AG08395 (cell line): ENCODE measurements around the gene DPY30.

Experiments
- DNase-seq: peaks from one replicate; pipeline ENCODE4 v3.0.0; 2012; ENCODE audit warnings: mixed read lengths, low spot score

The DPY30 gene

DNA sequence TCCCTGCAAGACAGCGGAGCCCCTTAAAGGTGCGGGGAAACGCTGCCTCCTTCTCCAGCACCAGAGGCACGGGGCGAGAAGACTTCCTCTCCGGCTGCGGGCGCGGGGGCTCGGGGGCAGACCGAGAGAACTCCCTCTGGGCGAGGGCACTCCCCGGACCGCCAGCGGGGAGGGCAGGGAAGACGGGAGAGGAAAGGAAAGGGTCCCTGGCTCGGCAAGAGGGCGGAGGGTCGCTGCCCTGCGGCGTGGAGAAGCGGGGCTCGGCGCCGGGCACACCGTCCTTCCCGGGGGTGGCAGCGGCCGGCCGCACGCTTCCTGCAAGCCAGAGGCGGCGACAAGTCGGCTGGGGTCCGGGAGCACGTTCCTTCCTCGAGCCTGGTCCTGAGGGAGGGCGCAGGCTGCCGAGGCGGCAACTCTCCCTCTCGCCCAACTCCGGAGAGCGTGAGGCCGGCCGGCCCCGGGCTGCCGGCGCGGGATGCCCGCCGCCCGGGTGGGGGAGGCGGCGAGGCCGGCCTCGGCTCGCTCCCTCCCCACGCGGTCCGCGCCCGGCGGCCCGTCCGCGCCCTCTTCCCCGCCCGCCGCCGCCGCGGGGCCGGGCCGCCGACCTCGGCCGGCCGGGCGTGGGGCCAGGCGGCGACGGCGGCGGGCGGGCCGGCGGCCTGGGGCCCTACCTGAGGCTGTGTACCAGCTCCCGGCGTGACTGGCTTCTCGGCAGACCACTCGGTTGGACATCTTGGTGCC, 29.9 kb downstream of the DPY30 start:
- DNase-seq, result peak; percentile 44

DNA sequence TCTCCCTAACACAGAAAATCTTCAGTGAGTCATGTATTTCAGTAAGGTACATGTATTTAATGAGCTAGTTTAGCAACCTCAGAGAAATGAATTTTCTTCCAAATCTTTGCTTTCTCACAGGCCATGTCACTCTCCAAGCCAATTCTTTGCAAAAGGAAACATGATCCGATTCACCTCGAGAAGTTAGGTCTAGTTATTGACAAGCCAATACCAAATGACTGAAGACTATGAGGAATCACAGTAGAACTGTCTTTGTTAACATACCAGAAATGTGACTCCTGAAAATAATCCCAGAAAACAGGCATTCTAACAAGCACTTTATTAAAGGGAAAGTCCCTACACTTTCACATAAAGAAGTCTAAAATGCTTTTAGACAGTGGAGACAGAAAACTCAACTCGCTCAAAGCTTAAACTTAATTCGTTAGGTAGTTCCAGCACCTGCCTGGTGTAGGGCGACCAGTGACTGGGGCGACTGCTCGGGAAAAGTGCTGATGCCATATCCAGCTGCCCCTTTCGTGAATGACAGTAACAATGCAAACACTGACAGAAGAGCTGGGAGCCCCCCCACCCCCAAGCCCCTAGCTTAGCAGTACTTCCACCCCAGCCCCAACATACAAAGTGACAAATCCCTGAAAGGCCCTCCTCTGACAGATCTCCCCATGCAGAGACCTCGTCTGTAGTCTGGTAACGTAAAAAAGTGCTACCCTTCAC, 30.6 kb downstream of the DPY30 start:
- DNase-seq, result peak; percentile 5

DNA sequence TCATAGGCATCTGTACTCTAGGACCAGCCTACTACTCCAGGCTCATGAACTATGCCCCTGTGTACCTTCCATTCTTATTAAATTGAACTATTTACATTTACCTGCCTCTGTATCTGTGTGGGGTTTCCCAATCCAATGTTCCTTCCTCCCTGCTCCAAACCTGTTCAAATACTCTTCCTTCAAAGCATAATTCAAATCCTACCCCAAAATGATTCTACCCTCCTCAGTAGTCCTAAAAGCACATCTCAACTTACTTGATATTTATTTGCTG, 32.5 kb downstream of the DPY30 start:
- no peak for DNase-seq

DNA sequence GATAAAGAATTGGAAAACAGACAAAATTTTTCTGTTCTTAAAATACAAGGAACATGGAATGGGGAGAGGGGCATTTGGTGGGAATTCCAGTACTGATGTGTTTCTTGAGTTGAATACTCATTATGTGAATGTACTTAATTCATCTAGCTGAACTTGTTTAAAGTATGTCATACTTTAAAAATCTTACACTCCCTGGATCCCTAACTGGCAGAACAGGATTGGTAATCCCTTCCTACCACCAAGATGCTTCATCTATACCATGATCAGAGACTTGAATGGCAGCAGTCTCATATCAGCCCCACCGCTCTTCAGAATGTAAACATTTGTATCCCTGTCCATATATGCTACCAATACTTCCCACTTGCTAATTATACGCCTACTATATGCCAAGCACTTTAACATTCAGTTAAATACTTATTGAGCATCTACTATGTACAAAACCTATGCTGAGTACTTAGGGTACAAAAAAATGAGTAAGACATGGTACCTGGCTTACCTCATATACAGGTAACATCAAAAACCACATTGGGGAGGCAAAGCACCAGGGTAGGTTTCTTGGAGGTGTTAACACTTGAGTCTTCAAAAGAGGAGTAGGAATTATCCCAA, 34.1 kb downstream of the DPY30 start:
- DNase-seq, result no peak

DNA sequence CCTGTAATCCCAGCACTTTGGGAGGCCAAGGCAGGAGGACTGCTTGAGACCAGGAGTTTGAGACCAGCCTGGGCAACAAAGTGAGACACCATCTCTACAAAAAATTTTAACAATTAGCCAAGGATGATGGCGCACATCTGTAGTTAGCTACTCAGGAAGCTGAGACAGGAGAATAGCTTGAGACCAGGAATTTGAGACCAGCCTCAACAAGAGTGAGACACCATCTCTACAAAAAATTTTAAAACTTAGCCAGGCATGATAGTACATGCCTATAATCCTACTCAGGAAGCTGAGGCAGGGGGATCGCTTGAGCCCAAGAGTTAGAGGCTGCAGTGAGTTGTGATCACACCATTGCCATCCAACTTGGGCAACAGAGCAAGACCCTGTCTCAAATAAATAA, 35.8 kb downstream of the DPY30 start:
- DNase-seq, result no peak

DNA sequence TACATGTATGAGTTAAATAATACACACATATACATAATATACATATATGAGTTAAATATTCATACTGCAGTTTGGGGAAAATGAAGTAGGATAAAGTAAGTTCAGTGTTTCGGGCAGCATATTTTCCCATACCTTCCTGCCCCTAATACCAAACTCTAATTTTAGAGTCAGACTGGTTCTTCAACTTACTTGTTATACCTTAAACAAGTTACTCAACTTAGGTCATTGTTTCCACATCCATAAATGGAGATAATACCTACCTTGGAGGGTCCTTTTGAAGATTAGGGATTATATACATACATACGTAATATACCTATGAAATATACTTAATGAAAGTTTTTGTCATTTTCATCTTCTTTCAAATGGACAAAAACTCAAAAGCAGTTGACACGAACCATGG, 37.2 kb downstream of the DPY30 start:
- DNase-seq, result no peak

DNA sequence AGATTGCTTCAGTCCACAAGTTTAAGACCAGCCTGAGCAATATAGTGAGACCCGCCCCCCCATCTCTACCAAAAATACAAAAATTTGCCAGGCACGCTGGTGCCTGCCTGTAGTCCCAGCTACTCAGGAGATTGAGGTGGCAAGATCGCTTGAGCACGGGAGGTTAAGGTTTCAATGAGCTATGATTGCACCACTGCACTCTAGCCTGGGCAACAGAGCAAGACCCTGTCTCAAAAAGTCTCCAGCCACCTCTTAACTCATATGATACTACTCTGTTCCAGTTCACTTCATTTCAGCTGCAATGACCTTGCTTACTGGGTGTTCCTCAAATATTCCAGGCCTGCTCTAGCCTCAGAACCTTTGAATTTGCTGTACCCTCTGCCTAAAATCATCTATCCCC, 40.2 kb downstream of the DPY30 start:
- DNase-seq, result no peak

DNA sequence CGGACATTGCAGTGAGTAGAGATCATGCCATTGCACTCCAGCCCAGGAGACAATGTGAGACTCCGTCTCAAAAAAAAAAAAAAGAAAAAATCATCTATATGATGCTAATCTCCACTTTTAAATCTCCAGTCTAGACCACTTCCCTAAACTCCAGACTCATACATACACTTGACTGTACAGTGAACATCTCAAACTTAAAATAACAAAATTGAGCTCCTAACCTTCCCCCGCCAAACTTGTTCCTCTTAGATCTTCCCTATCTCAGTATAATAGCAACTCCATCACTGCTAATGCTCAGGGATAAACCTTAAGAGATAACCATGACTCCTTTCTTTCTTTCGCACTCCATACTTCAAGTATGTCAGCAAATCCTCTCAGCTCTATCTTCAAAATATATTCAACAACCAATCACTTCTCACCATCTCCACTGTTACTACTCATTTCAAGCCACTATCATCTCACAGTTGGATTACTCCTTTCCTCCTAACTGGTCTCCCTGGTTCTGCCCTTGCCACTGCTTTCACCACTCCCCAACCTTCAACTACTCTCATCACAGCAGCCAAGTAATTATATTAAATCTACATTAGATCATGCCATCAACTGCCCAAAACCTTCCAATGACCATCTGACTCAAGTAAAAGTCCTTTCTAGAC, 40.7 kb downstream of the DPY30 start:
- no peak for DNase-seq

DNA sequence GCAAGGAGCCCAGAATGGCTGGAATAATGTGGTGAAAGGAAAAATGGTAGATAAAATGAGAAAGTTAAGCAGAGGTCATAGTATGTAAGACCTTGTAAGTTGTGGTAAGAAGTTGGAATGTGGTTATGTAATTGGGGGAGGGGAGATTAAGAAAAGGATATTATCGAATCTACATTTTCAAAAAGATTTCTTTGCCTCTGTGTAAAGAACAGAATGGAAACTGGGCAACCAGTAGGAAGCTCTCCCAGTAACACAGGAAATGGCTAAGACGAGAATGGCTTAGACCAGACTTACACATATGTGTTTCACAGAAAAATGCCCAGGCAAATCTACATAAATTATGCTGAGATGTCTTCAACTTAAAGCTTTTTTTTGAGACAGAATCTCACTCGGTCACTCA, 42.0 kb downstream of the DPY30 start:
- DNase-seq, result no peak

DNA sequence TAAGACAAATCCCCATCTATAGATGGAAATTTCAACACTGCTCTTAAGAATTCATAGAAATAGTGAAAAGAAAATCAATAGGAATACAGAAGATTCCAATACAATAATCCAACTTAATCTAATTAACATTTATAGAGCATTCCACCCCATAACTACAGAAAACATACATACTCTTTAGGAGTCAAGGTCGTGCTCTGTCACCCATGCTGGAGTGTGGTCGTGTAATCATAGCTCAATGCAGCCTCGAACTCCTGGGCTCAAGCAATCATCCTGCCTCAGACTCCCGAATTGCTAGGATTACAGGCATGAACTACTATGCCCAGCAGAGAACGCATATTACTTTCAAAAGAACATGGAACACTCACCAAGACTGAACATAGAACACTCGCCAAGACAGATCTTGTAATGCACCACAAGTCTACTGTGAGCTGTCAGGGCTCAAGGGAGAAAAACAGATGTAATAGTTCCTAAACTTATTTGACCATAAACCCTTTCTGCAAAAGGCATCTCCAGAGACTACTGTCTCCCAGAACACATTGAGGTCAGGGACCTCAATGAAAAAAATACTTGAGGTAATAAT, 42.9 kb downstream of the DPY30 start:
- DNase-seq, result no peak

DNA sequence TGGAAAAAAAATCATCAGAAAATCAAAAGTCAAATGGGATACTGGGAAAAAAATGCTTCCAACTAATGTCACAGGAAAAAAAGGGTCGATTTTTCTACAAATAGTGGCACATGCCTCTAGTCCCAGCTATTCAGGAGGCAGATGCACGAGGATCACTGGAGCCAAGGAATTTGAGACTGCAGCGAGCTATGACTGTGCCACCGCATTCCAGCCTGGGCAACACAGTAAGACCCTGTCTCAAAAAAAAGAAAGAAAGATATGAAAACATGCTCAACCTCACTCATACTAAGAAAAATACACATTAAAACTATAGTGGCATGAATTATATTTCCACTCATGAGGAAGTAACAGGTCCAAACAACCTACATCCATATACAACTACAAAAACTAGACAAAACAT, 46.7 kb downstream of the DPY30 start:
- DNase-seq, result no peak

DNA sequence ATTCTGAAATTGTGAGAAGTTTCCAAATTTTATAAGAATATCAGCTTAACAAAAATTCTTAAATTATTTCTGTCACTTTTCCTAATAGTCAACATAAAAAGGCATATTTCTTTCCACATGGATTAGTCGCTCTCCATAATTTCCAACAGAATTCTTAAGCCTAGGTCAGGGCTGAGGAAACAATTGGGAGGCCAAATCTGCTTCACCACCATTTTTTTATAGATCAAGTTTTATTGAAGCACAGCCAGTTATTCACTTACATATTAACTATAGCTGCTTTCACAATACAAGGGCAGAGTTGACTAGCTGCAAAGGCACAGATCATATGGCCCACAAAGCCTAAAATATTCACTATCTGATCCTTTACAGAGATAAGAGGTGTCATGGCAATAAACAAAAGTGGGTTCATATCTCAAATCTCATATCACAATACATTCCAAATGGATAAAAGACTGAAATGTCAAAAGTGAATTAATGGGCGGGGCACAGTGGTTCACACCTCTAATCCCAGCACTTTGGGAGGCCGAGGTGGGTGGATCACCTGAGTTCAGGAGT, 47.5 kb downstream of the DPY30 start:
- DNase-seq, result no peak

DNA sequence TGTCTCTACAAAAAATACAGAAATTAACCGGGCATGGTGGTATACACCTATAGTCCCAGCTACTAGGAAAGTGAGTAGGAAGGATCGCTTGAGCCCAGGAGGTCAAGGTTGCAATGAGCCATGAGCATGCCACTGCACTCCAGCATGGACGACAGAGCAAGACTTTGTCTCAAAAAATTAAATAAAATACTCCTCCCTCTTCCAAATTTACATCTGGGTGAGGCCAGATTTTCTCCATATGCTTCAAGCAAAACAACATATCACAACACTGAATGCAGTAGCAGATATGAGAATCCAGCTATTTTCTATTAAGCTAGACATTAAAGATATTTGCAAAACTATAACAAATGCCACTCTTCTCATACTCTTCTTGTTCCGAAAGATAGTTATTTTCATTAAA, 49.7 kb downstream of the DPY30 start:
- DNase-seq, result no peak

DNA sequence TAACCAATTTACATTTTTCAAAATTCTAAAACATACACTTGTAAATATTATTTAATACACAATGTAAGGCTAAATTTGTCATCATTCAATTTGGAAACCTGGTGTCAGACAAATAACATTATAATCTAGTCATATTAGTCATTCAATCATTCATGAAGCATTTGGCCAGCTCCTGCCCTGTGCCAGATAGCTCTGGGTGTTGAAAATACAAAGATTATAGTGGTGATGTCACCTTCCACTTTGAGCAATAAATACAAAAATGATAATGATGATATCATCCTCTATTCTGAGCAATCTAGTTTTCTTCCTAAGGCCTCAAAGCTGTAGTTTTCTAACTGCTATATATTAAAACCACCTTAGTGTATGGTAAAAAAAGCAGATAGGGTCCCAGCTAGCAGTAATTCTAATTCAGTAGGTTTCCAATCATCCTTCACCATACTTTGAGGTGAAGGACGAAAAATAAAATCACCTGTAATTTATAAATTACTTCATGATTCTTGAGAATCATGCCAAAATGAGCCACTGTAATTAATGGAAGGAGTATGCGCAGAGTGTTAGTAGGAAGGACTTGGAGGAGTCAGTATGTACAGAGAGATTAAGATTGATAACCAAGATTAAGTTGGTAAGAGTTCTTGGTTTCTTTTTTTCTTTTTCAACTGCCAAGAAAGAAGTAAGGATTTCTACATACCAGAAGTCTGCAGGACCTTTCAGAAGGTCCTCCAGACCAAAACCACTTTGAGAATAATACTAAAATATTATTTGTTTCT, 52.0 kb downstream of the DPY30 start:
- DNase-seq, result peak; percentile 51

DNA sequence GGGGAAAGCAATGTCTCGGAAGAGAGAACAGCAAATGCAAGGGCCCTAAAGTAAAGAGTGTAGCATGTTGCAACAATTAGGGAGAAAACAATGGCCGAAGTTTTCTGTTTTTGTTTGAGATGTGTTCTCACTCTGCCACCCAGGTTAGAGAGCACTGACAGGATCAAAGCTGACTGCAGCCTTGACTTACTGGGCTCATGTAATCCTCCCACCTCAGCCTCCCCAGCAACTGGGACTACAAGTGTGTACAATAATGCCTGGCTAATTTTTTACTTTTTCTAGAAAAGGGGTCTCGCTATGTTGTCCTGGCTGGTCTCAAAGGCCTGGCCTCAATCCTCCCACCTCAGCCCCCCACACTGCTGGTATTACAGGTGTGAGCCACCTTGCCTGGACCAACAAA, 52.7 kb downstream of the DPY30 start:
- DNase-seq, result no peak

DNA sequence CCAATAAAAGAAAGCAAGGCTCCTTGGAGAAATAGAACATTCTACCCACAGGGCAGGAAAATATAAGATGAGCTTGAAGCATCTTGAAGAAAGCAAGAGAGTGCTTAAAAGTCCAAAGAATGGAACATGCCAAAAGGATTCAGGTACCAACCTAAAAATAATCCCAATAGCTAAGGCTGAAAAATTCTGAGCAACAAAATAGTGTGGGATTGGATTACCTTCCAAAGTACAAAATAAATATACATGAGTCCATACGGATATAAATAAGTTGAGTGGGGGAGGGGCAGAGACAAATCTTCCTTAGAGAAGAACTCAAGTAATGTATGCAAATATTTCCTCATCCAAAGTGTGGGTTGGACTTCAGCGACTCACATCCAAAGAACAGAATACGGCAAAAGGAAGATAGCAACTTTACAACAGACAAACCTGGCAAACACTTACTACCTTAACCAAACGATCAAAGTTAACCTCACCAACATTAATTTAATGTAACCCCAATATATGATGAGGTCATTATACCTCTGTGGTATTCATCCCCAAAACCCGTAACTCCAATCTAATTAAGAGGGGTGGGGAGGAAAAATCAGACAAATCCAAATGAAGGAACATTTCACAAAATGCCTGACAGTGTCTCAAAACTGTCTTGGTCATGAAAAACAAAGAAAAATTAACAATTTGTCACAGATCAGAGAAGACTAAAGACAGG, 55.7 kb downstream of the DPY30 start:
- DNase-seq, result no peak

DNA sequence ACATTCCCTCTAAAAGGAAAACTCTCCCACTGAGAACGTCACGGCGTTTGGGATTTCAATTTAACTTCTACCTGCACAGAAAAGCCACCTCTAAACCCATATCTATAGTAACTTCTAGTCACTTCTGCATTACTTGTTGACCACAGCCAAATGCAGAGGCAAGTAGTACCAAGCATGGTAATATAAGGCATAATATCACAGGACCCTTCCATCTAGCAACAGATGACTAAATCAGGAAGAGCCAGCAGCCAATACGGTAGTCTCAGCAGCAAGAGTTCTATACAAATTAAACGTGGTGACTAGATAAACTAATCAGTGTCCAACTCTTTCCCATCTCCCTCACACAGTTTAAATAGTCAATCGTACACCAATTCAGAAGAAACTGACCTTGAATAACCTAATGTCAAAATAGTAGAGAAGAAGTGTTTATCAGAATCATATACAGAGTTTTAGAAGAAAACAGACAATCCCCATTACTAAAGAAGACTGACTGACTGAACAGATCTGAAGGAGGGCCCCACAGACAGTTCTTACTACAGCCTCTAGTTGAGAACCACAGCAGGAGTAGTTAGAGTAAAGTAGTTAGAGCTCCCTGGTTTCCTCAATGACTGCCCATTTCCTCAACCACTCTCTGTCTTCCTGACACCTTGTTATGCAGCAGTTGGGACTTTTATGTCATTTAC, 58.8 kb downstream of the DPY30 start:
- peak; percentile 15 for DNase-seq

DNA sequence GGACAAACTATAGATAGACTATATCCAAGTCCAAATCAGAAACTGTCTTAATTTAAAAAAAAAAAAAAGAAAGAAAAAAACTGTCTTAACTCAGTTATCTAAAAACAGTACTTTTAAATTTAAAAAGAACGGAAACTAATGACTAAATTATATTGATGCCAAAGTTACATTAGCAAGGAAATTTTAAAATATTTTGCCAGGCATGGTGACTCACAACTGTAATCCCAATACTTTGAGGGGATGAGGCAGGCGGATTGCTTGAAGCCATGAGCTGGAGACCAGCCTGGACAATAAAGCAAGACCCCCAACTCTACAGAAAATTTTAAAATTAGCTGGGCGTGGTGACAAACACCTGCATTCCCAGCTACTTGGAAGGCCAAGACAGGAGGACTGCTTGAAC, 59.6 kb downstream of the DPY30 start:
- no peak for DNase-seq

DNA sequence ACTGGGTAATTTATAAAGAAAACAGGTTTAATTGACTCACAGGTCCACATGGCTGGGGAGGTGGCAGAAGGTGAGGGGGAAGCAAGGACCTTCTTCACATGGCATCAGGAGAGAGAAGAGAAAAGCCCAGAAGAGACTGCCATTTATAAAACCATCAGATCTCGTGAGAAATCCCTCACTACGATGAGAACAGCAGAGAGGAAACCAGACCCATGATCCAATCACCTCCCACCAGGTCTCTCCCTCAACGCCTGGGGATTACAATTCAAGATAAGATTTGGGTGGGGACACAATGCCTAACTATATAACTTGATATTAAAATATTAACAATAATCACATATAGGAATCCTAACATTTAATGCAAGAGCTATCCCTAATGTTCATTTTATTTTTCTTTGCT, 60.6 kb downstream of the DPY30 start:
- no peak for DNase-seq

DNA sequence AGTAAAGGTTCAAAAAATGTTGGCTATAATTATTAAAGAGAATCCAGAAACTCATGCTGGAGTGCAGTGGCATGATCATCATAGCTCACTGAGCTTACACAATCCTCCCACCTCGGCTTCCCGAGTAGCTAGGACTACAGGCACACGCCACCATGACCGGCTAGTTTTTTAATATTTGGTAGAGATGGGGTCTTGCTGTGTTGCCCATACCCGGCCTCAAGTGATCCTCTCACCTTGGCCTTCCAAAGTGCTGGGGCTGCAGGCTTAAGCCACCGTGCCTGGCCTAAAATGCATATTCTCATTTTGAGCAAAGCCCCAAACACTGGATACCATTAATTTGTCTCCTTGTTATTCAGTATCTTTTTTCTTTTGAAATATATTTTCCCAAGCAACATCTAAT, 61.2 kb downstream of the DPY30 start:
- no peak for DNase-seq
